GM10266 (cell line): ENCODE measurements around the gene GFM1.

ENCODE experiments used
- DNase-seq: peaks from one replicate; pipeline ENCODE4 v3.0.0; 2012; ENCODE audit errors: extremely low spot score
- TF ChIP-seq, protein P1 (sequence below): IDR thresholded peaks from 2 replicates; pipeline ENCODE4 v1.5.1; 2012; ENCODE audit warnings: mild to moderate bottlenecking, low read depth; ENCODE audit not compliant: control insufficient read depth, insufficient read depth; ENCODE audit errors: missing control alignments

The GFM1 gene

DNA sequence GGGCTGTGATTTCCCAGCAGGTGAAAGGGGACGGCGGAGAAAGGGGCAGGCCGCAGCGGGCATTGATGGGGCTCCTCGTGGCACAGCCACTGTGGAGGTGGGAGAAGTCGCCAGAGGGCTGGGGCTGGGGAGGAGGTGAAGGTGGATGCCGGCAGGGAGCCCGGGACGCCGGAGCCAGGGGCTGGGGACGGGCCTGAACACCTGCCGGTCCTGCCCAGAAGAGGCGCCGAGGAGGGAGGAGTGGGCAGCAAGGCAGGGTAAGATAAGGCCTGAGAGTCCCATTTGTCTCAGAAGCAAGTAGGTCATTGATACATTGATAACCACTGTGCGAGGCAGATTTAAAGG is 88.5 kb downstream of the GFM1 start:
- no peak for DNase-seq

DNA sequence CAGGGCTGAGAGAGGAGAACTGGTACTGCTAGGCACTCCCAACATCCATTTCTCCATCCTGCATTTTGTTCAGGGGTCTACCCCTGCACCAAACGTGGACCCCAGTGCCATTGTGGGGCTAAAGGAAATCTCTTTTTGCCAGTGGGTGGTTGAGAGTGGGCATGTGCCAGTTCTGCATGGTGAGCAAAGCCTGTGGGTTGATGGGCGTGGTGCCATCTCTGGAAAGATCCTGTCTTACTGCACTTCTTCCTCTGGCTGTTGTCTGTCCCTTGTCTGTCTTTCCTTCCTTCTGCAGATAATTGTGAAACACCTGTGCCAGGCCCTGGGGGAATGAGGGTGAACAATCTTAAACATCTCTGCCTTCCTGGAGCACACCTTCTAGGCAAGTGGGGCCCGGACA is 89.3 kb downstream of the GFM1 start:
- no peak for DNase-seq
- TF ChIP-seq, protein P1, sequence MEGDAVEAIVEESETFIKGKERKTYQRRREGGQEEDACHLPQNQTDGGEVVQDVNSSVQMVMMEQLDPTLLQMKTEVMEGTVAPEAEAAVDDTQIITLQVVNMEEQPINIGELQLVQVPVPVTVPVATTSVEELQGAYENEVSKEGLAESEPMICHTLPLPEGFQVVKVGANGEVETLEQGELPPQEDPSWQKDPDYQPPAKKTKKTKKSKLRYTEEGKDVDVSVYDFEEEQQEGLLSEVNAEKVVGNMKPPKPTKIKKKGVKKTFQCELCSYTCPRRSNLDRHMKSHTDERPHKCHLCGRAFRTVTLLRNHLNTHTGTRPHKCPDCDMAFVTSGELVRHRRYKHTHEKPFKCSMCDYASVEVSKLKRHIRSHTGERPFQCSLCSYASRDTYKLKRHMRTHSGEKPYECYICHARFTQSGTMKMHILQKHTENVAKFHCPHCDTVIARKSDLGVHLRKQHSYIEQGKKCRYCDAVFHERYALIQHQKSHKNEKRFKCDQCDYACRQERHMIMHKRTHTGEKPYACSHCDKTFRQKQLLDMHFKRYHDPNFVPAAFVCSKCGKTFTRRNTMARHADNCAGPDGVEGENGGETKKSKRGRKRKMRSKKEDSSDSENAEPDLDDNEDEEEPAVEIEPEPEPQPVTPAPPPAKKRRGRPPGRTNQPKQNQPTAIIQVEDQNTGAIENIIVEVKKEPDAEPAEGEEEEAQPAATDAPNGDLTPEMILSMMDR = no peak

More for the DNA sequence above, 88.5 kb downstream of the GFM1 start:
- TF ChIP-seq, protein P1 = no peak

DNA sequence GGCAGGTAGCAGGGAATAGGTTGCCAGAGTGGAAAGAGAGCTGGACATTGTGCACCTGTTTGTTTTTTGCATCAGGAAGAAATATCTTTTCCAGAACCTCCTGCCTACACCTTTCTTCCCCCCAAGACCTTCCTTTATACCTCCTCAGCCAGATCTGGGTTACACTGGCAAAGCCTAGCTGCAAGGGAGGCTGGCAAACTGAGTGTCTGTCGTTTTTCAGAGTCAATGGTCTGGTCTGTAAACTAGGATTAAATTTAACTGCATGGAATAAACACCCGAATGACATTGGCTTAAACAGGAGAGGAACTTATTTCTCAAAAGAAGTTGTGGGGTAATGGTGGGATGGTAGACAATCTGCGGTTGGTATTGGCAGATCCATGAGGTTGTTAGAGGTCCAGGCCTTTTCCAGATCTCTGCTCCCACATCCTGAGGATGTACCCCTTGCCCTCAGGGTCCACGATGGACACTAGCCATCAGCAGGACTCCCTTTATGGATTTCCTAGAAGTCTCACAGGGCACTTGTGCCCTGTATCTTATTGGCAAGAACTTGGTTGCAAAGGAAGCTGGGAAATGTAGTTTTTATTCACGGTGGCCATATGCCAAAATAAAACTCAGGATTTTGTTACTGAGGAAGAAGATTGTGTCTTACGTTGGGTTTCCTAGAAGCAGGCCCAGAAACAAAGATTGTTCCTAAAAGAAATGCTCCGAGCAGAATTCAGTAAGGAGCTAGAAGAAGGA is 91.1 kb downstream of the GFM1 start:
- TF ChIP-seq, protein P1 = no peak
- DNase-seq = no peak

GRCh38 chr3:158737410-158737809 is 93.1 kb downstream of the GFM1 start:
- DNase-seq = no peak
- TF ChIP-seq, protein P1 = no peak

- DNase-seq = no peak
- TF ChIP-seq, protein P1 = no peak
Measured at GRCh38 chr3:158737976-158738615, 93.8 kb downstream of the GFM1 start.

GRCh38 chr3:158738653-158739052 is 94.3 kb downstream of the GFM1 start:
- no peak for DNase-seq
- TF ChIP-seq, protein P1 = no peak

DNA sequence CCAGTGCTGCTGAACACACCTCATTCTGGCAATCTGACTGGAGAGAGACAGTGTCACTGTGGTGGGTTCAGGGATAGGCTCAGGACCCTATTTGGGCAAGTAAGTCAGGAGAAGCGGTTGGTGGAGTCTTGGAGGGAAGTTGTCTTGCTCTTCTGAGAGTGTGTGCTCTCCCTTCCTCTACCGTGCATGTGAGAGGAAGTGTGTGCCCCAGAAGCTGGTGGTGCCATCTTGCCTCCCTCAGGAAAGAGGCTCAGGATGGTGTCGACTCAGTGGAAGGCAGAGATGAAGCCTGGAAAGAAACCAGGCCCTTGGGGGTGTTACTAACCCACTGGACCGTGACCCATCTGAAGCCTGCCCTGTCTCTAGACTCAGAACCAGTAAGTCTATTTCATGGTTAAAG is 94.8 kb downstream of the GFM1 start:
- TF ChIP-seq, protein P1 = no peak
- DNase-seq = no peak
